IPS DF 19.7 (cell line): ENCODE data around the gene DHRS12.

ENCODE experiments used
- DNase-seq: peaks from one replicate; pipeline ENCODE4 v3.0.0-alpha.2; 2013; ENCODE audit warnings: low read depth, low spot score

The DHRS12 gene

DNA sequence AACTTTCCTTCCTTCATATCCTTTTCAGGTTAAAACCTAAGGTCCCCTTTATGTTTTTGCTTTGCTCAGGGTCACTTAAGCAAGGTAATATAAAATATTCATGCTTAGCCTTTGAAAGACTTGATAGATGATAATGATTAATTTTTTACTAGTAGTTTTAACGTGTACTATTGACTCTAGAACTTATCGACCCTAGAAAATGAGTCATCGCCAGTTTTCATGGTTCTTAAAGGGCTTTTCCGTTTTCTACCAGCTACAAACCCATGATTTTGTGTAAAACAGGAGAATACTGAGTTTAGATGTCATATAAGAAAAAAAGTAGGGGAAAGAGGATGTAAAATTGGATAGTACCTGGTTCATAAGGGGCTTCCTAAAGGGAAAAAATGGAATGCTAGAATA, 75.7 kb downstream of the DHRS12 start:
- DNase-seq = no peak

DNA sequence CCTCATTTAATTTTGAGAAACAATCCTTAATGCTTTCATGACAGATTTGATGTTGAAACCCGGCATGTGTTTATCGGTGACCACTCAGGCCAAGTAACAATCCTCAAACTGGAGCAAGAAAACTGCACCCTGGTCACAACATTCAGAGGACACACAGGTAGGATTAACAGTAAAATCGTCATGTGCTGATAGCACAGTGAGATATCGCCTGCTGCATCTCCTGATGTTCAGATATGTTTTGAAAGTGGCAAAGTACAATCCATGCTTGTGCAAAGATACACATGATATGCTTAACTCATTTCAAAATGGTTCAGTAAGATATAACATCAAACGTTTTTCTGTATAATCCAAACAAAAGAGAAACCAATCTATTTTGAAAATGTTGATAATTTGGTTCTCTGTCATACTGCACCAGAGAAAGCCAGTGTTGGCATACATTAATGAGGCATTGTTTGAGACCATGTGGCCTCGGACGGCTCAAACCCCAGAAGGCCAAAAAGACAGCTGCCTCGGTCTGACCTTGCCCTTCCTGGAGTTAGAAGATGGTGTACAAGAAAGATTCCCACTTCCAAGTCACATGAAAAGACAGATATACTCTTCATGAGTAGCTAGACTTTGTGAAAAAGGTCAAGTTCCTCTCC, 76.2 kb downstream of the DHRS12 start:
- DNase-seq = no peak

DNA sequence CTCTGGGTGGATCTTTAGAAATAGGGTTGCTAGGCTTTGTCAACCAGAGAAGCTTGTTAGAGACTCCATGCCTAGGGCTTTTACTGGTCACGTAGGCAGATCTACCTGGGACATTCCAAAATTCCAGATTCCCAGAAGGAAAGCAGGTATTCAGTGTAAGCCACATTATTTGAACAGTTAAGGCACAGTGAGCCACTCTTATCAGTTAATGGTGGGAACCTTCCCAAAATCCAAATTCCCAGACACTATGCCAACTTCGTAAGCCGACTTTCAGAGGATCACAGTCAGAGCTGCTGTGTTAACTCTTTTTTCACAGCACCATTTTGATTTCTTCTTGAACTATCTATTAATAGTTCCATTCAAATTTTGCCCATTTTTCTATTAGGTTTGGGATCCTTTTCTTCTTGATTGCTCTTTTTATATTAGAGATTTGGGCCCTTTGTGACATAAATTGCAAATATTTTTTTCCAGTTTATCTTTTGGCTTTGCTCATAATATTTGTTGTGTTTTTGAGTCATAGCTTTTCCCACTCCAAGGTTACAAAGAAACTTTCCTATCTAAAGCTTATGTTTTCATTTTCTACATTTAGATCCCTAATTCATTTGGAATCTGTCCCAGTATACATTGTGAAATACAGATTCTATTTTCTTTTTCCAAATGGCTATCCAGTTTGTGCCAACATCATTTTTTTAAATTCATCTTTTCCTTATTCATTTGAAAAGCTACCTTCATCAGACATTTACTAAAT, 77.3 kb downstream of the DHRS12 start:
- DNase-seq = no peak

DNA sequence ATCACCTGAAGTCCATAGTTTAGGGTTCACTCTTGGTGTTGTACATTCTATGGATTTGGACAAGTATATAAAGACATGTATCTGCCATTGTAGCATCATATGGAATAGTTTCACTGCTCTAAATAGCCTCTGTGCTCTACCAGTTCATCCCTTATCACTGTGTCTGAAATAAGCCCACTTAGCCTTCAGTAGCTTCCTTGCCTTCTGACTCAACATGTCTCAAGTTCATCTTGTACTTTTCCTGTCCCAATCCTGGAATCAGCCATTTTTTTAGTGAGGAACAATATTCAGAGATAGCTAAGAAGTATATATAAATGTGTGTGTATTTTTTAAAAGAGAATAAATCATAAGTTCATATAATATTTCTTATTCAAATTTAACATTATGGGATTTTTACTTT, 79.2 kb downstream of the DHRS12 start:
- DNase-seq = no peak

DNA sequence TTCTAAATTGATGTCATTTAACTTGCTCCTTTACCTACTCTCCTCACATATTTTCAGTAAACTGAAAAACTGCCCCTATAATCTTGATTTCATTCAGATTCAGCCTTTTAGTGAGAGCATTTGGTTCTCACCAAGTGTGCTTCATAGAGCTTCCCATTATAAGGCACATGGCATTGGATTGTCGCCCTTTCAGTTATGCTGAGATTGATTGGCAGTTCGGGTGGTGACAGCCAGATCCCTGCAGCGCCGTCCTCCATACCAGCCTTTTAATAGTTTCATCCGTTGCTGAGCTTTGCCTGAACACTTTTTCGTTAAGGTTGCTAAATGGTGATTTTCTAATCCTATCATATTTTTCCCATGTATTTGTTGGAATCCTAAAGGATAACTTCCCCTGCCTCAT, 80.4 kb downstream of the DHRS12 start:
- DNase-seq = no peak

DNA sequence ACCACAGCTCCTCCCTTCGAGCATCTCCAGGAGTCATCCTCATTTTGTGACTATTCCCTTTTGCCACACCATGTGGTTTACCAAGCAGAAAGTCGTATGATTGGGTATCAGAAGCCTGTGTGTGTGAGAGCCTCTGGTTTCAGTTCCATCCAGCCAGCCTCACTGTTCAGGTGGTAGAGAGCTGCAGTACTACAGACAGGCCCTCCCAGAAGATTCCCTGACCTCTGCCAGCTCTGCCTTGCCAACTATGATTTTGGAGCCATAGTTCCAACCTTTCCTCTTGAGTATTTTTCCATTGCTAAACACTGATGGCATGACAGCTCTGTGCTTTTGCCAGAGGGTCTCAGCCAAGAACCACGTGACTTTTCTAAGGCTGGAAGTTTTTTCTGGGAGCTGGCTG, 82.5 kb downstream of the DHRS12 start:
- DNase-seq = no peak

DNA sequence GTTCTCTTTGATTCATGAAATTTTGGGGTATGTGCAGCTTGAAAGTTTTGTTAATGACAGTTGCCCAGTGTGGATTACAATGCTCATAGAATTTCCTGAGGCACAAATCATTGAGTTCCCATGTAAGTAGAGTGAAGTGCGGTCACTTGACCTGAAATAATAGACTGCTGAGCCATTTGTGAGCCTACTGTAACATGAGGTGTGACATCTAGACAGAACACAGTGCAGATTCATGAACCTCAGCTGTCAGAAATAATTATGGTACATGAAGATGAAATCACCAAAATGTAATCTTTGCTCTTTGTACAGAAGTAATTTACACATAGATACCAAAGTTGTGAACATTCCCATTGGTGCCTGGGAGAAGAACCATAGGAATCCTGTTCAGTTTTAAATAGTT, 84.6 kb downstream of the DHRS12 start:
- DNase-seq = no peak
